Fibroblast of peridontal ligament (primary cell): ENCODE data around the gene ZNF653.
"Not testable (repeated sequence)": the region's sequence is repeated elsewhere in the genome, so short reads cannot be mapped to it uniquely, and the experiment has no call there.

Experiments
- DNase-seq: peaks from one replicate; pipeline ENCODE4 v3.0.0-alpha.2; 2010; ENCODE audit errors: extremely low read depth

ZNF653 gene

DNA sequence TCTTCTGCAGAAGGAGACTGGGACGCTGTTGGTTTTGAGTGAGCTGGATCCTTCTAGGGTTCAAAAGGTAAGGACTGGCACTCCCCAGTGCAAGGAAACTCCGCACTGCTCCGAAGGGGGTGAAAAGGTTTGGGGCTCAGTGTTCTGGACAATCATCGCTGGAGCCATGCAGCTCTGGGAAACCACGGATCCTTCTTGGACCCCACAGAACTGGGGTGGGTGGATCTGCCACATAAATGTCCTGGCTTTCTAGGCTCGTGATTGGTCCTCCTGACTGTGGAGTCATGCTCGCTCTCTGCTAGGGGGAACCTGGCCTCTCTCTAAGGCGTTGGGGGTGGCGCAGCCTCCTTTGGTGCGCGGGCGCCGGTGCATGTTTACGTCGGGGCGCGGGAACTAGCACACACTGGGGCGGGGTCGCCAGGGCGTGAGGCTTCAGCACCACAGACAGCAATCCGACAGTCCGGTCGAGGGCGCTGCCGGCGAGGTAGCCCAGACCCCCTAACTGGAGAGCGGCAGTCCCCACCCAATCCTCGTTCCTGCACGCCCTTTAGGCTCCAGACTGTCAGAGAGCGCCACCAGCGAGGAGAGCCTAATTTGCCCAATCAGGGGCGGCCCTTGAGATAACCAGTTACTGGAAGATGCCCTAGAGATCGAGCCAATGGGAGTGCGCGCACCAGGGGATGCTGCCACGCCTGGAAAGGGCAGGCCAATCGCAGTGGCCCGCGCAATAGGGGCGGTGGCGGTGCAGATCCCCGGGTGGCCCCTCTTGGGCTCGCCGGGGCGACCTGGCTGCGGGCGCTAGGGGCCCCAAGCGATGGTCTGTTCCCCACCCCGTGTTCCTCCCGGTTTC, 23.9 kb downstream of the ZNF653 start:
- DNase-seq, result peak; percentile 69

DNA sequence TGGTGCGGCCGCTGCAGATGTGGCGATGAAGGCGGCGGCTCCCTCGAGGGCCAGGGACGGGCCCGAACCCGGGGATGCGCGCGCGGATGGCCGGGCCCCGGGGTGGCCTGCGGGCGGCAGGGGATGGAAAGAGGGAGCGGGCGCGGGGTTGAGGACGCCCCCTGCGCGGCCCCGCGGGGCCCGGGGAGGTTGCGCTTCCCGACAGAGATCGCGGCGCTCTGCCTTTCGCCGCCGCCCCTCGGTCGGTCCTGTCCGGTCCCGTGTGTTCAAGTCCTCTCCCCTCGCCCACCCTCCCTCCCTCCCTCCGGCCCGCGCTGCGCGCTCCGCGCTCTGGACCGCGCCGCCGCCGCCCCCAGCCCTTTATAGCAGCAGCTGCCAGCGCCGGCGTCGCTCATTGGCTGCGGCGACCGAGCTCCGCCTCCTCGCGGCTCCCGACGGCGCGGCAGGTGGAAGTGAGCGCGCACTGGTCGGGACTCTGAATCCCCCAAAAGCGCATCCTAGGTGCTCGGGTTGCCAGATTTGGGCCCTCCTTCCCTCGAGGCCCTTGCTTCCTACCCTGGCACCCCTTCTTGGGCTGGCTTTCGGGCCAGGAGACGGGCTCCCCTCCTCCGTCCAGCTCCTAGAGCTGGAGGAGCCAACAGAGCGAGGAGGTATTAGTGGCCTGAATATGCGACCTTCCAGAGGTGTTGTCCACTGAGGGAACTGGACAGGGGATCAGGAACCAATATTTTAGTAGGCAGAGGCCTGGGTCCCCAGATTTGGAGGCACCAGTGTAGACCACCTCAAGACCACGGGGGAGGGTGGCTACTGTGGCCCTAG, 24.7 kb downstream of the ZNF653 start, which contains the start of gene ELAVL3:
Gene ELAVL3 (minus strand): TSS at position 332 of the 819 bp plus-strand sequence. CDS start 438 bp downstream, outside the sequence.
- DNase-seq, result no peak

DNA sequence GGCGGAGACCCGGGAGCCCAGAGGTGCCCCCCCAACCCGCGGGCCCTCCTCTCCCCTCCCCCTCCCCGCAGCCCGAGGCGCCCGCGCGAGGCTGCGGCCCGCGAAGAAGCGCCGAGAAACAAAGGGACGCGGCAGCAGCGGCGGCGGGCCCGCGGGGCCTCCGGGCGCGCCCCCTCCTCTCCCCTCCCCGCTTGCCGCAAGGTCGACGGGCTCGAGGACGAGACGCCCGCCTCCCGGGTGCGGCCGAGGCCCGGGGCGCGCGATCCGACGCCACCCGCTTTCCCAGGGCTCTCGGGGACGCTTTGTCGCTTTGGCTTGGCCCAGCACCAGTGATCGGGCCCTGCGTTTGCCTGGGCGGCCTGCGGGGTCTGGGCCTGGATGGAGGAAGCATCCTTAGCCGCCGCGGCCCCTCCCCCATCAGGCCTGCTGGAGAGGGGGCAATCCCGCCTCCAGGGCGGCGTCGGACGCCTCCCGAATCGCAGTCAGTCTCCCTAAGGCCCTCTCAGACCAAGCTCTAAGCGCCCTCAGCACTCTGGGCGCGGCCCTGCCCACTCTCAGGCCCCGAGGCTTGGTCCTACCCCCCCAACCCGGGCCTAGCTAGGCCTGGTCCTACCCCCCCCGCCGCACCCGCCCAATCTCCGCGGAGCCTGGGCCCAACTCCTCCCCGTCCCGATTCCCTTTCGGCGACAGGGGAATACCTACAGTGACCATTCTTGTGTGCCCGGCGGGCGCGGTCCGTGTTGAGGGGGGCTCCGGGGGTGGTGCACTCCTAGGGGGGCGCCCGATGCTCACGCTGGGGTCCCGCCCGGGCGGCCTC, 25.5 kb downstream of the ZNF653 start:
- no peak for DNase-seq

DNA sequence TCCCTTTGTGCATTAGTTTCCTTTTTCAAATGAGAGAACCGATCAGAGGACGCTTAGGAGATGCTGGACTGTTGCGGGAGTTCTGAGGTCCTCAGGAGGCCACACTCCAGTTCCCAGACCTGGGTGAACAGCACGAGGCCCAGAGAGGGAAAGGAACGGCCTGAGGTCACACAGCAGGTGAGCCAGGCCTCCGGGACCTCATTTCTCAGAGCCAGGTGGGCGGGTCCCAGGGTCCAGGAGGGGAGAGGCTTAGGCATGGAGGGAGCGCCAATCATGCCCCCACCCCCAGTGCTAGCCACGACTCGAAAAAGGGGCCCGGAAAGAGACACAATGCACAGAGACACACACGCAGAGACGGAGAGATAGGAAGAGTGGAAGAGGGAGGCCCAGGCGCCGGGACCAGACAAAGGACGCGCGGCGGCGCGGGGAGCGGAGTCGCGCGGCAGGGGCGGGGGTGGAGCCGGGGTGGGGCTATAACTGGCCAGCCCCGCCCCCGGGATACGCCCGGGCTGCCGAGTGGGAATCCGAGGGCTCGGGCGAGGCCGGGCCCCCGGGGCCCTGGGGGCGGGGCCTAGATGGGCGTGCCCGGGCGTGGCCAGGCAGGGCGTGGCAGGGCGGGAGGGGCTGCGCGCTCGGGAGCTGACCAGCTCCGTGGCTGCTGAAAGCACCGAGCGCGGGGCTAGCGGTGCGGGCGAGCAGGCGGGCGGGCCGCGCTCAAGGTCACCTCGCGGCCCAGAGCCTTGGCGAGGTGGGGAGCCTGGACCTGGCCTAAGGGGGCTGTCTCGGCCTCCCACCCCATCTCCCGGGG, 26.3 kb downstream of the ZNF653 start:
- no peak for DNase-seq

DNA sequence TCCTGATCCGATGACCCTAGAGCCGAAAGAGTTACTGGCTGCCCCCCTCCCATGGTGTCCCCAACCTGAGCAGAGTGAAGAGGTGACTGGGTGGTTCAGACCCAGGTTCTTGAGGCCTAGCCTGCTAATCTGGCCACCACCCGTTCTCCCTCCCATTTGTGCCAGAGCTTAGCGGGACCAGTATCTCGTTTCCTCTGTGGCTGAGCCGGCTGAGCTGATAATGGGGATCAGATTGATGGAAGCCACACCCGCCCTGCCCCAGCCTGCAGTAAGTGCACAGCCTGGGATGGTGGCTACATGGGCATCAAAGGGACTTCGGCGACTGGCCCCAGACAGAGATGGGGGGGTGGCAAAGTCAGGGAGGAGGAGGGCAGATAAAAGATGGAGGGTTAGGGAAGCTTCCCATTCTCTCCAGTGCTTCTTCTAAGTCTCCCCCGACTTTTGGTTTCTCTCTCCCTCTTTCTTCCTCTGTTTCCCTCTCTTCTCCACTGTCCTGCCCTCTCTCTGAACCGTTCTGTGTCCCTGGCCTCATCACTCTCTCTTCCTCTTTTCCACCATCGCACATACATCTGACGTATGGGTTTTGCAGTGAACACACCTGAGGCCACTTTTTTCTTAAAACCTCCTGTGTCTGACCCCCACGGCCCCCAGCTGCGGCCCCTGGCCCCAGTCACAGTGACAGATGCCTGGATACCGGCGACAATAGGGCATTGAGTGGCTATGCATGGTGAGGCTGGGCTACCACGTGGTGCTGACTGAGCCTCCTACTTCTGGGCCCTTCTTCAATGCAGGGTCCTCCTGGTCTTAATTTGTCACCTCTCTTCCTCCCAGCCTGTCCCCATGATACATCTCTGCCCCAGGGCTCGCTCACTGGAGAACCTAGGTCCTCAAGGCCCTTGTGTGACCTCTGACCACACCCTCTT, 27.2 kb downstream of the ZNF653 start:
- no peak for DNase-seq

DNA sequence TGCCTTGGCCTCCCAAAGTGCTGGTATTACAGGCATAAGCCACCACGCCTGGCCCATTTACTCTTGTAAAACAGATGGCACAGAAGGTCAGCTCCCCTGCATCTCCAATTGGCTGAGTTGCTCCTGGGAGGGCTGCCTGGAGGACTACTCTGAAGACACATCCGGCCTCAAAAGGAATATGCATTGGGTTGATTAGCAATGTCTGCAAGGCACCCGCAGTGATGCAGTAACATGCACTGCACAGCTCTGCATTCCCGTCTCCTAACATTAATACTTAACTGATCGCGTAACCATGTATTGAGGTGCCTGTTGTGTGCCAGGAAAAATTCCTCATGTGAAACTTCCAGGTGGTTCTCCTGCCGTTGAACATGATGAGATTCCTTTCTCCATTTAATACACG, 29.8 kb downstream of the ZNF653 start:
- no peak for DNase-seq

DNA sequence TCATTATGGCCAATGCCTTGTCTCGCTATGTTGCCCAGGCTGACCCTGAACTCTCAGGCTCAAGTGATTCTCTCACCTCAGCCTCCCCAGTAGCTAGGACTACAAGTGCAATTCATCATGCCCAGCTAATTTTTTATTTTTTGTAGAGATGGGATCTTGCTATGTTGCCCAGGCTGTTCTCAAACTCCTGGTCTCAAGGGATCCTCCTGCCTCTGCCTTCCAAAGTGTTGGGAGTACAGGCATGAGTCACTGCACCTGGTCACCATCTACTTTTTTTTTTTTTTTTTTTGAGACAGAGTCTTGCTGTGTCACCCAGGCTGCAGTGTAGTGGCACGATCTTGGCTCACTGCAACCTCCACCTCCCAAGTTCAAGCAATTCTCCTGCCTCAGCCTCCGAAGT, 30.3 kb downstream of the ZNF653 start:
- DNase-seq, result not testable (repeated sequence)

DNA sequence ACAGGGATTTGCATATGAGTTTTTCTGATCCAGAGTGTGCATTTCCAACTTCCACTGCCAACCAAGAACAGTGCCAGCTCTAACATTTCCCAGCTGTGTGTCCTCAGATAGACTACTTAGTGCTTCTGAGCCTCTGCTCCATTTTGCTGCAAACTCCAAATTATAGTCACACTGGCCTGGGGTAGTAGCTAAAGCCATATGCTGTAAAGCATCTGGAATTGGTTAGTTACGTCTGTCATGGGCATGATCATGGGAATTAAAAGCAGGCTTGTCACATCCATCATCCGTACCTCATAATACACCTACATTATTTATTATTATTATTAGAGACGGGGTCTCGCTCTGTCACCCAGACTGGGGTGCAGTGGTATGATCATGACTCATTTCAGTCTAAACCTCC, 31.9 kb downstream of the ZNF653 start:
- no peak for DNase-seq

DNA sequence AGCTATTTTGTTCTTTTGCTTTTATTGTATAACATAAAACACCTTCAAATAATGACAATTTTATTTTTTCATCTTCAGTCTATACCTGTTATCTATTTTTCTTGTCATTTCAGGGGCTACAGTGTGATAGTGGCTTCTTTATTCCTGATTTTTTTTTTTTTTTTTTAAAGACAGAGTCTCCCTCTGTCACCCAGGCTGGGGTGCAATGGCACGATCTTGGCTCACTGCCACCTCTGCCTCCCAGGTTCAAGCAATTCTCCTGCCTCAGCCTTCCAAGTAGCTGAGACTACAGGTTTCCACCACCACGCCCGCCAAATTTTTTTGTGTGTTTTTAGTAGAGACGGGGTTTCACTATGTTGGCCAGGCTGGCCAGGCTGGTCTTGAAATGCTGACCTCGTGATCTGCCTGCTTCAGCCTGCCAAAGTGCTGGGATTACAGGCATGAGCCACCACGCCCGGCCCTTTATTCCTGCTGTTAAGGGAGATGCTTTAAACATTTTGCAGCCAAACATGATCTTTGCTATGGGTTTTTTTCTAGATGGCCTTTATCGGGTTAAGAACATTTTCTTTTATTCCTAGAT, 37.3 kb downstream of the ZNF653 start:
- not testable (repeated sequence) for DNase-seq

DNA sequence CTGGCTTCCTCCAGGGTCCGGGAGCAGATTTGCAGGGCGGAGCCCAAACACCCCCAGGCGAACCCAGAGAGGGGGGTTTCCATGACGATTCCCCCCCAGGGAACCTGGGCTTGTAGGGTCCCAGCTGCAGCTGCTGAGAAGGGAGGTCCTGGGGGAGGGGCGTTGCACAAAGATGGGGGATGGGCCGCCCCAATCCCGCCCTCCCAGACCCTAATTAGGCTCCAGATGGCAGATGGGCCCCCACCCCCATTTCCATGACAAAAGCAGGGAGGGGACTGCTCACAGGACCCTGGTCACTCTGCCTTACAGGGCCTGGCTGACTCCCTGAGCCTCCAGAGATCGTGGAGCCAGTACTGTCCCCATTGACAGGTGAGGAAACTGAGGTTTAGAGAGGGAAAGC, 40.0 kb downstream of the ZNF653 start:
- no peak for DNase-seq

DNA sequence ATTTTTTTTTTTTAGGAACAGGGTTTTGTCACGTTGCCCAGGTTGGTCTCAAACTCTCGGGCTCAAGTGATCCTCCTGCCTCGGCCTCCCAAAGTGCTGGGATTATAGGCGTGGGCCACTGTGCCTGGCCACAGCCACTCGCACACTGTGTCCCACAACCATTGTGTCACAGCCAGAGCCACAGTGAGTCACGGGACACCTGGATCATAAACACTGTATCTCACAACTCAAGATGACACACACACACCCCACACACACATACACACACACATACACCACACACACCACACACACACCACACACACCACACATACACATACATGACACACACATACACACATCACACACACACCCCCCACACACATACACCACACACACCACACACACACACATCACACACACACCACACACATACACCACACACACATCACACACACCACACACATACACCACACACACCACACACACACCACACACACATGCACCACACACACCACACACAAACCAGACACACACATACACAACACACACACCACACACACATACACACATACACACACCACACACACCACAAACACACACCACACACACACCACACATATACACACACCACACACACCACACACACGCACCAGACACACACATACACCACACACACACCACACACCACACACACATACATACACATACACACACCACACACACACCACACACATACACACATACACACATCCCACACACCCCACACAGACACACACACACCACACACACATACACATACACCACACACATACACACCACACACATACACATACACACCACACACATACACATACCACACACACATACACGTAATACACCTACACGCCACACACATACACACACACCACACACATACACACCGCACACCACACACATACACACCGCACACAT, 41.0 kb downstream of the ZNF653 start:
- DNase-seq, result no peak

DNA sequence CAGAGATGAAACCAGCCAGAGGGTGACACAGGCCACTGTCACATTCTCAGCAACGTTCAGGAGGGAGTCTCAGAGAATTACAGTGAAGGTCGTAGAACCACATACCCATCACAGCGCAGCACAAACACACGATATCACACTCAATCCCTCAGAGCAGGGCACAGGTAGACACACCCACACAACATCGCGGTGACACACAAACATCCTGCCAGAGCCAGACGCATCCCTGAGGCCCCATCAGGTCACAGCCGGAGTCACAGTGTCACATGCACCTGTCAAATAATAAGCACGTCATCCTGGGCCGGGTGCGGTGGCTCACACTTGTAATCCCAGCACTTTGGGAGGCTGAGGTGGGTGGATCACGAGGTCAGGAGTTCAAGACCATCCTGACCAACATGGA, 42.2 kb downstream of the ZNF653 start:
- DNase-seq, result no peak

DNA sequence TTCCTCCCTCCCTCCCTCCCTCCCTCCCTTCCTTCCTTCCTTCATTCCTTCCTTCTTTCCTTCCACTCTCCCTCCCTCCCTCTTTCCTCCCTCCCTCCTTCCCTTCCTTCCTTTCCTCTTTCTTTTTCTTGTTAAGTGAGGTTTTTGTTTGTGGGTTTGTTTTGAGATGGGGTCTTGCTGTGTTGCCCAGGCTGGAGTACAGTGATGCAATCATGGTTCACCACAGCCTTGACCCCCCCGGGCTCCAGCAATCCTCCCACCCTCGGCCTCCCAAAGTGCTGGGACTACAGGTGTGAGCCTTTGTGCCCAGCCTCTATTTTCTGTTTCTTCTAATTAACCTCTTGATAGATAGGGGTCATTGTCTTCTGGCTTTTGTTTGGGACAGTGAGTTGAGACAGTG, 44.2 kb downstream of the ZNF653 start:
- DNase-seq, result no peak

DNA sequence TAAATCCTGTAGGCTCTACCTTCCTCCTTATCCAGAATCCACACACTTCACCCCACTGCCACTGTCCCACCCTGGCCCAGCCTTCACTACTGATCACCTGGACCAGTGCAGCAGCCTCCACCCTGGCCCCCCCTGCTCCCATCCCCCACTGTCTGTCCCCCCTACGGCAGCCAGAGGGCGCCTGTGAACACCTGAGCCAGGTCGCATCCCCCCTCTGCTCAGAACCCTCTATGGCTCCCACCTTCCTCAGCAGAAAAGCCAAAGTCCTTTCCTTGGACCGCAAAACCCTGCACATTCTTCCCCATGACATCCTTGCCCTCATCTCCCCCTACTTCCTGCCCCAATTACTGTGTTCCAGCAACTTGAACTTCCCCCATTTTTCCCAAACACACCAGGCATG, 45.4 kb downstream of the ZNF653 start:
- DNase-seq, result no peak

DNA sequence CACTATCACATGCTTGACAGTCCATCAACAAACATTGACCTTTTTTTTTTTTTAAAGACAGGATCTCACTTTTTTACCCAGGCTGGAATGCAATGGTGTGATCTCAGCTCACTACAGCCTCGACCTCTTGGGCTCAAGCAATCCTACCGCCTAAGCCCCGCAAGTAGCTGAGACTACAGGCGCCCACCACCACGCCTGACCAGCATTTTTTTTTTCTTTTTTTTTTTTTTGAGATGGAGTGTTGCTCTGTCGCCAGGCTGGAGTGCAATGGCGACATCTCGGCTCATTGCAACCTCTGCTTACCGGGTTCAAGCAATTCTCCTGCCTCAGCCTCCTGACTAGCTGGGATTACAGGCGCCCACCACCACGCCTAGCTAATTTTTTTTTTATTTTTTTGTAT, 46.7 kb downstream of the ZNF653 start:
- DNase-seq, result not testable (repeated sequence)

DNA sequence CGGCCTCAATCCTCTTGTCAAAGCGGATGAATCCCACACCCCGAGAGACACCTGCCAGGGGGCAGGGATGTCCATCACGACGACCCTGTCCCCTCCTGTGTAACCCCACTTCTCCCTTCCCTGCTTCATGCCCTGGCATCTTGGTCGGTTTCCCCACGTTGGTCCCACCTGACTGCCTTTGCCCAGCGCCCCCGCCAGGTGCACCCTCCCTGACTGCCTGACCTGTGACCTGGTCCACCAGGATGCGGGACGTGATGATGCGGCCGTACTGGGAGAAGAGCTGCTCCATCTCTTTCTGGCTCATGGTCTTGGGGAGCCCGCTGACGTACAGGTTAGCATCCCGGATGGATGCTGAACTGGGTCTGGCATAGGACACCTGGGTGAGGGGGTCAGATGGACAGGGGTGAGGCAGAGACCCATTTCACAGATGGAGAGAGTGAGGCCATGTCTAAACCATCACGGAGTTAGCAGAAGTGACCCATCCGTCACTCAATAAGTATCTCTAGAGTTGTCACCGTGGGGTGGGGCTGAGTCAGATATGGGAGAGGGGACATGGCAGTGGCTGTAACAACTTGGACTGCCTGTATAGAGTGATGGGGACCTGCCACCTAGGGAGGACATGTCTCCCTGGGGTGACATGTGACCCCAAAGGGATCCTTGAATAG, 47.3 kb downstream of the ZNF653 start:
- DNase-seq, result no peak

DNA sequence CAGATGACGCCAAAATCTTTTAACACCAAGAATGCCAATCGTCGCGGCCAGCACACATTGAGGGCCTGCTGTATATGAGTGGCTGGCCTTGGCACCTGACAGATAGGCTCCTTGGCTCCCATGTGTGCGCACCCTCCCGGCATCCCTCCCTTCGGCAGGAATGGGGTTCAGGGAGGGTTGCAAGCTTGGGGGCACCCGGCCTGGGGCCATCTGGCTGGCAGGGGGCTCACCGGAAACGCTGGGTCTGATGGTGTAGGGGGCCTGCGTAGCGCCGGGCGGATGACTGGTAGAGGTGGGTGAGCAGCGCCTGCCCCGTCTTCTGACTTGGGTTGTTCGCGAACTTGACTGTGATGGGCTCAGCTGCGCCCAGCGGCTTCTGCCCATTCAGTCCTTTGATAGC, 47.8 kb downstream of the ZNF653 start:
- DNase-seq, result no peak

DNA sequence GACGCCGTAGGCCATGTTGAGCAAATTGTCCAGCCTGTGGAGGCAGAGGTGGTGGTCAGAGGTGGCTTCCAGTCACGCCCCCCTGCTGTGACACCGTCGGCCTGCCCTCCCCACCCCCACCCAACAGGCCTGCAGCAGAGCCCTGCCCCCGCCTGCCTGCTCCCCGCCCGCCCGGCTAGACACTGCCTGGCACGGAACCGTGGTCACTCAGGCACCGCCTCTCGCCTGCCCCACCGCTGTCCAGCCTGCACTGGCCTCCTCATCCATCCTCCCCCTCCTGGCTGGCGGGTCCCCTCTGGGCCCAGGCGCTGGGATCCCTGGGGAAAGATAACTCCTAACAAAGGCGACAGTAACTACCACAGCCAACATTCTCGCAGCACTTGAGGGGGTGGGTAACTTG, 48.5 kb downstream of the ZNF653 start:
- DNase-seq, result no peak
